ENCODE data around the gene PLEKHG7.

PLEKHG7 gene

GRCh38 chr12:92735131-92735721 lies 32.4 kb downstream of the PLEKHG7 start:
- H3K4me2 ChIP-seq (ENCODE audit: low read depth, low read length, poor library complexity, severe bottlenecking): no peak overlapping the region
- H3K79me2 ChIP-seq (ENCODE audit: insufficient read depth, low read length): no peaks in the 10 kb centered on the region

GRCh38 chr12:92736605-92737004 lies 33.8 kb downstream of the PLEKHG7 start:
- TF ChIP-seq CTCF (IDR thresholded peaks at IDR 0.05; ENCODE audit: insufficient read depth, low read length, poor library complexity, severe bottlenecking) (no peak), EZH2phosphoT487 (conservative IDR thresholded peaks at IDR 0.05; ENCODE audit: low read length) (no peak)
- Histone ChIP-seq H3K9me2 (replicated peaks; ENCODE audit: insufficient read depth, low read length) (no peaks in the 10 kb centered on the region), H3K4me2 (ENCODE audit: low read depth, low read length, poor library complexity, severe bottlenecking) (no peak overlapping the region), H3K79me2 (ENCODE audit: insufficient read depth, low read length) (no peaks in the 10 kb centered on the region), H3K4me3 (ENCODE audit: insufficient read depth, low read length, poor library complexity, severe bottlenecking) (no peak overlapping the region), H3K36me3 (ENCODE audit: low read length) (no peaks in the 10 kb centered on the region), H3K27me3 (ENCODE audit: low read length) (no peaks in the 10 kb centered on the region), H2AFZ (ENCODE audit: low read depth, low read length, severe bottlenecking) (no peak overlapping the region), H3K27ac (ENCODE audit: low read depth, low read length) (no peak overlapping the region), H3K9ac (ENCODE audit: low read length) (no peak overlapping the region), H3F3A (ENCODE audit: insufficient read depth) (no peaks in the 10 kb centered on the region), H3K9me3 (ENCODE audit: insufficient read depth, low read length) (no peaks in the 10 kb centered on the region), H4K20me1 (ENCODE audit: low read depth, low read length) (no peaks in the 10 kb centered on the region)

More at GRCh38 chr12:92735131-92735721, 32.4 kb downstream of the PLEKHG7 start:
- no peaks in the 10 kb centered on the region for H3K27me3 ChIP-seq (ENCODE audit: low read length)
- H4K20me1 ChIP-seq (ENCODE audit: low read depth, low read length): no peaks in the 10 kb centered on the region
- no peak overlapping the region for H3K4me3 ChIP-seq (ENCODE audit: insufficient read depth, low read length, poor library complexity, severe bottlenecking)
- H3K27ac ChIP-seq (ENCODE audit: low read depth, low read length): no peak overlapping the region
- H3K9me3 ChIP-seq (ENCODE audit: insufficient read depth, low read length): no peaks in the 10 kb centered on the region
- H3F3A ChIP-seq (ENCODE audit: insufficient read depth): no peaks in the 10 kb centered on the region
- H3K9me2 ChIP-seq (replicated peaks; ENCODE audit: insufficient read depth, low read length): no peaks in the 10 kb centered on the region
- no peak overlapping the region for H2AFZ ChIP-seq (ENCODE audit: low read depth, low read length, severe bottlenecking)
- H3K36me3 ChIP-seq (ENCODE audit: low read length): no peaks in the 10 kb centered on the region
- H3K9ac ChIP-seq (ENCODE audit: low read length): no peak overlapping the region
- no peak for TF ChIP-seq EZH2phosphoT487 (conservative IDR thresholded peaks at IDR 0.05; ENCODE audit: low read length)
- TF ChIP-seq CTCF (IDR thresholded peaks at IDR 0.05; ENCODE audit: insufficient read depth, low read length, poor library complexity, severe bottlenecking): no peak

DNA sequence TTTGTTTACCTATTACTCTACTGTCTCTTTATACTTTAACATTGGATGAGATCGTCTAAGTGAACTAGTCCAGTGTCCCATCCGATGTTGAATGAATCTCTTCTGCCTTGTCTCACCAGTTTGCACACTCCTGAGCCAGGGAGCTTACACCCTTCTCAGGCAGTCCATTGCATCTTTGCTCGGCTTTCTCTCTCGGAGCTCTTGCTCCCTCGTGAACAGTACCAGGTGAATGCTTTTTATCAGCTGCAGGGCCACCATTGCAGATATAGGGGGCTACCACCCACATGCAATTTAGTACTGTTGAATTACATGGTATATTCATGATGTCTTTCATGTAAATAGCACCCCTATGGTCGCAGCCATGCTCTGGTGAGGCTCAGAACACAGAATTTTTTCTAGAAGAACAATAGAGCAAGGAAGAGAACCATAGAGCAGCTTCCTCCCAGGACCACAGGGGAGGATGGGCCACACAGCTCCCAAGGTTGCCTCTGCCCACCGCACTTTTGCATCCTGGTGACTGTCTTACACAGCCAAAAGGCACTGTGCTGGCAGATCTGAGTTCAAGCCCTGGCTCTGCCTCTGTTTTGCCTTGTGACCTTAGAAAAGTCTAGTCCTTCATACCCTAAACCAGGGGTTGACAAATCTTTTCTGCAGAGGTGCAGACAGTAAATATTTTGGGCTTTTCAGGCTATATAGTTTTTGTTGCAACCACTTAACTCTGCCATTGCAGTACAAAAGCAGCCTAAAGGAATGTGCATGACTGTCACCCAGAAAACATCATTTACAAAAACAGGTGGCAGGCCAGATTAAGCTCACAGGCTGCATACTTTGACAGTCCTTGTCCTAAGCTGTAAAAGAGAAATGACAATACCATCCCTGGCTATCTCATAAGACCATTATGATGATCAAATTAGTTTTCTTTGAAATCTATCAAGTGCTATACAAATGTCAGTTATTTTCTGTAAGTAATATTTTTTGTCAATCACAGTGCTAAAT lies 35.4 kb downstream of the PLEKHG7 start:
- H3K36me3 ChIP-seq (ENCODE audit: low read length): no peaks in the 10 kb centered on the region
- no peaks in the 10 kb centered on the region for H4K20me1 ChIP-seq (ENCODE audit: low read depth, low read length)
- H3K4me2 ChIP-seq (ENCODE audit: low read depth, low read length, poor library complexity, severe bottlenecking): no peak overlapping the region
- H3K27me3 ChIP-seq (ENCODE audit: low read length): no peaks in the 10 kb centered on the region
- H3K9me2 ChIP-seq (replicated peaks; ENCODE audit: insufficient read depth, low read length): no peaks in the 10 kb centered on the region
- H3K9ac ChIP-seq (ENCODE audit: low read length): no peak overlapping the region
- no peaks in the 10 kb centered on the region for H3F3A ChIP-seq (ENCODE audit: insufficient read depth)
- no peaks in the 10 kb centered on the region for H3K9me3 ChIP-seq (ENCODE audit: insufficient read depth, low read length)
- TF ChIP-seq CTCF (IDR thresholded peaks at IDR 0.05; ENCODE audit: insufficient read depth, low read length, poor library complexity, severe bottlenecking): no peak
- TF ChIP-seq EZH2phosphoT487 (conservative IDR thresholded peaks at IDR 0.05; ENCODE audit: low read length): no peak
- no peaks in the 10 kb centered on the region for H3K79me2 ChIP-seq (ENCODE audit: insufficient read depth, low read length)
- no peak overlapping the region for H3K27ac ChIP-seq (ENCODE audit: low read depth, low read length)
- no peak overlapping the region for H3K4me3 ChIP-seq (ENCODE audit: insufficient read depth, low read length, poor library complexity, severe bottlenecking)
- no peak overlapping the region for H2AFZ ChIP-seq (ENCODE audit: low read depth, low read length, severe bottlenecking)

All from SU-DHL-6 (cell line).